IPS-NIHi11 (cell line): ENCODE results near the gene GCK.
A peak's percentile ranks its signal among the peaks of the same experiment; 100 is the strongest.
"Not testable (repeated sequence)": the region's sequence is repeated elsewhere in the genome, so short reads cannot be mapped to it uniquely, and the experiment has no call there.

Experiments
- DNase-seq: peaks from one replicate; pipeline ENCODE4 v3.0.0; 2012; ENCODE audit warnings: mixed read lengths, low spot score

GCK gene

GRCh38 chr7:44201813-44202212, 12.6 kb upstream of the GCK start:
- no peak for DNase-seq

GRCh38 chr7:44200699-44201461, 11.6 kb upstream of the GCK start, which contains the start of gene YKT6:
Gene YKT6 (plus strand): TSS chr7:44200978. CDS start chr7:44201136, 158 bp downstream.
- peak; percentile 99 for DNase-seq

- not testable (repeated sequence) for DNase-seq
Observed at GRCh38 chr7:44200163-44200562, 10.9 kb upstream of the GCK start.

GRCh38 chr7:44197474-44197873, 8.2 kb upstream of the GCK start:
- no peak for DNase-seq

- peak; percentile 59 for DNase-seq
Observed at GRCh38 chr7:44196450-44196872, 7.2 kb upstream of the GCK start.

GRCh38 chr7:44195889-44196288, 6.7 kb upstream of the GCK start:
- DNase-seq = no peak

GRCh38 chr7:44194562-44195145, 5.4 kb upstream of the GCK start:
- no peak for DNase-seq

- DNase-seq = no peak
Observed at GRCh38 chr7:44194069-44194468, 4.8 kb upstream of the GCK start.

- DNase-seq = peak; percentile 43
Observed at GRCh38 chr7:44193011-44193802, 4.0 kb upstream of the GCK start.

- DNase-seq = no peak
Observed at GRCh38 chr7:44191171-44191570, 1.9 kb upstream of the GCK start.

GRCh38 chr7:44189993-44190872, 994 bp upstream of the GCK start:
- no peak for DNase-seq

- DNase-seq = no peak
Observed at GRCh38 chr7:44188480-44189225, 586 bp downstream of the GCK start.

GRCh38 chr7:44187636-44188416, 1.4 kb downstream of the GCK start:
- no peak for DNase-seq

- no peak for DNase-seq
Observed at GRCh38 chr7:44186736-44187135, 2.5 kb downstream of the GCK start.

GRCh38 chr7:44185729-44186128, 3.5 kb downstream of the GCK start:
- no peak for DNase-seq

- DNase-seq = no peak
Observed at GRCh38 chr7:44184873-44185446, 4.3 kb downstream of the GCK start.

- peak; percentile 49 for DNase-seq
Observed at GRCh38 chr7:44184206-44184872, 4.9 kb downstream of the GCK start.

GRCh38 chr7:44183386-44183785, 5.9 kb downstream of the GCK start:
- DNase-seq = no peak

- no peak for DNase-seq
Observed at GRCh38 chr7:44182827-44183226, 6.4 kb downstream of the GCK start.
